Activated CD4-positive, alpha-beta T cell treated with anti-CD3 and anti-CD28 coated beads for 36 hours (primary cell): ENCODE measurements around the gene SH3PXD2B. TPM values are rescaled to one million over a fixed set of nuclear protein-coding genes. Genes with fewer than 3 reads are reported as not detected.
A peak's percentile ranks its signal among the peaks of the same experiment; 100 is the strongest.

Experiments used
- ATAC-seq: fragments of 200-7000 bp; cut with Tn5 transposase; one replicate; pipeline ENCODE4 v1.10.0; 2021; ENCODE audit warnings: mild to moderate bottlenecking, moderate library complexity
- CTCF ChIA-PET: fragments of 350-600 bp; sonication (Branson Sonifier 250); formaldehyde crosslinking; loops from one replicate; lab custom pipeline; 2021; ENCODE audit warnings: antibody characterized with exemption; lab: Charles Lee
- POLR2A ChIA-PET: fragments of 350-600 bp; sonication (Branson Sonifier 250); formaldehyde crosslinking; loops from one replicate; lab custom pipeline; 2021; ENCODE audit warnings: antibody characterized with exemption, inconsistent platforms; lab: Charles Lee
- DNase-seq: peaks from one replicate; pipeline ENCODE4 v3.0.0-alpha.2; 2020
- H3K27ac Mint-ChIP-seq: one replicate; pipeline ENCODE4 v1.8.0; 2021; ENCODE audit warnings: mixed read lengths
- H3K27me3 Mint-ChIP-seq: one replicate; pipeline ENCODE4 v1.8.0; 2021; ENCODE audit warnings: mixed read lengths
- H3K36me3 Mint-ChIP-seq: one replicate; pipeline ENCODE4 v1.8.0; 2021; ENCODE audit warnings: low read depth, mixed read lengths
- H3K4me1 Mint-ChIP-seq: one replicate; pipeline ENCODE4 v1.8.0; 2021; ENCODE audit warnings: mixed read lengths
- H3K4me3 Mint-ChIP-seq: one replicate; pipeline ENCODE4 v1.8.0; 2021; ENCODE audit warnings: mild to moderate bottlenecking, moderate library complexity, mixed read lengths
- H3K9me3 Mint-ChIP-seq: one replicate; pipeline ENCODE4 v1.8.0; 2021; ENCODE audit warnings: low read depth, mixed read lengths
- intact Hi-C, 2 experiments: fragments of 100-400 bp; cut with DNase I in 1 of 2; cut with micrococcal nuclease in 1 of 2; formaldehyde crosslinking; loops; one replicate each; pipeline versions ENCODE4 v1.14.2 to v1.15.1; 2022 to 2024; cut with DNase I, micrococcal nuclease
- total RNA-seq, 2 experiments: library from RNA; stranded (reverse); gene quantifications; one replicate each; pipeline ENCODE4 v1.2.3, GENCODE V29; 2021

The SH3PXD2B gene
- total RNA-seq, 2 experiments from 2014 or later = 1.3 to 1.8 TPM

DNA sequence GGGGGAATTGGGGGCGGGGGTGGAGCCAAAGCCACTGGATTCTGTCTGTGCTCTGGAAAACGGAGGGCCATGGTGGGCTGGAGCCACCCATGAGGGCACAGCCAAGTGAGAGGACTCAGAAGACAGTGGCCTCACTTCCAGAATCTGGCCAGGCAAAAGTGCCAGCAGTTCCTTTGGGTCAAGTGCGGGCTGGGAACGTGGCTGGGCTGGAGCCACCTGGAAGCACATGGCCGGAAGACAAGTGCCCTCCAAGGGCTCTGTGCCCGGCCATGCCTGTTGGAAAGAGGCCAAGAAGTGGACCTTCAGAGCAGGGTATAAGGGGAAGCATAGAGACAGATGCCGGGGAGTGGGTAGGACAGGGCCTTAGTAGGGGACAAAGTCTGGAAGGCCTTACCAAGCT lies 11.7 kb upstream of the SH3PXD2B start:
- ATAC-seq = no peak
- H3K4me1 Mint-ChIP-seq = peaks cover 8% of the 10 kb centered on the region
- CTCF ChIA-PET = no interaction called here
- peaks cover 9% of the 10 kb centered on the region for H3K9me3 Mint-ChIP-seq
- H3K27me3 Mint-ChIP-seq = peaks cover 2% of the 10 kb centered on the region
- intact Hi-C loops = no loop called here
- POLR2A ChIA-PET = no interaction called here
- H3K36me3 Mint-ChIP-seq = no peaks in the 10 kb centered on the region
- H3K4me3 Mint-ChIP-seq = no peak overlapping the region
- no peak for DNase-seq
- no peak overlapping the region for H3K27ac Mint-ChIP-seq

- no peaks in the 10 kb centered on the region for H3K36me3 Mint-ChIP-seq
- intact Hi-C loops = loop anchor here in 1 of 2 experiments (5.0 kb wide), 1 partner anchor 234 kb away; no protein-coding TSS in a partner anchor
- peaks cover 14% of the 10 kb centered on the region for H3K4me1 Mint-ChIP-seq
- ChIA-PET CTCF (interaction anchor here (1.2 to 5.8 kb wide), 3 partner anchors 12 to 237 kb away, joined by 3 to 47 read pairs (median 3); no protein-coding TSS in a partner anchor), POLR2A (no interaction called here)
- peaks cover 9% of the 10 kb centered on the region for H3K9me3 Mint-ChIP-seq
- H3K4me3 Mint-ChIP-seq = no peak overlapping the region
- H3K27me3 Mint-ChIP-seq = no peaks in the 10 kb centered on the region
- no peak overlapping the region for H3K27ac Mint-ChIP-seq
- DNase-seq = no peak
- no peak for ATAC-seq
These were observed 8.7 kb upstream of the SH3PXD2B start for GRCh38 chr5:172463031-172463430.

DNA sequence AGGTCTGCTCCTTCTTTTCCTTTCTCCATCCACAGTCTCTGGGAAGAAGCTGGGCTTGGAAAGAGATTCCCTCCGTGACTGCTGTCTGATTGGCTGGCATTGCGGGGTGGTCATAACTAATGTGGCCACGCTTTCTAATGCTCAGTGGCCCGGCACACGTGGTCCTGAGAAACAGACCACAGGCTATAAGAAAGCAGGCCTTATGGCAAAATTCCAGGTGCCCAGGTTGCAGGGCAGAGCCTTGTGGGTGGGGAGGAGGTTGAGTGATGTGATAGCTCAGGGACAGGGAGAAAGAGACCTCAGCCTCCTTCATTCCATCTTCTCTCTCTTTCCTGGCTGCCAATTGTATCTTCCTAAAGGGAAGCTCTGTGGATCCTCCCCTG lies 5.4 kb upstream of the SH3PXD2B start:
- ChIA-PET POLR2A (no interaction called here), CTCF (interaction anchor here (0.6 to 5.8 kb wide), 2 partner anchors 9 to 20 kb away, joined by 3 to 47 read pairs; no protein-coding TSS in a partner anchor)
- H3K27ac Mint-ChIP-seq = no peak overlapping the region
- H3K36me3 Mint-ChIP-seq = no peaks in the 10 kb centered on the region
- peaks cover 6% of the 10 kb centered on the region for H3K9me3 Mint-ChIP-seq
- DNase-seq = no peak
- peaks cover 2% of the 10 kb centered on the region for H3K27me3 Mint-ChIP-seq
- H3K4me1 Mint-ChIP-seq = peaks cover 16% of the 10 kb centered on the region
- no peak for ATAC-seq
- intact Hi-C loops = loop anchor here in 1 of 2 experiments (5.0 kb wide), 1 partner anchor 238 kb away; no protein-coding TSS in a partner anchor
- no peak overlapping the region for H3K4me3 Mint-ChIP-seq

- ChIA-PET CTCF (interaction anchor here (0.7 to 5.8 kb wide), 3 partner anchors 8 to 253 kb away, joined by 3 to 47 read pairs (median 5); no protein-coding TSS in a partner anchor), POLR2A (no interaction called here)
- Mint-ChIP-seq H3K4me3 (no peak overlapping the region), H3K27ac (no peak overlapping the region), H3K36me3 (no peaks in the 10 kb centered on the region), H3K9me3 (peaks cover 6% of the 10 kb centered on the region), H3K27me3 (peaks cover 4% of the 10 kb centered on the region), H3K4me1 (peaks cover 18% of the 10 kb centered on the region)
- ATAC-seq (no peak), DNase-seq (no peak)
- intact Hi-C loops = no loop called here
These were observed 4.9 kb upstream of the SH3PXD2B start for GRCh38 chr5:172458976-172459782.

DNA sequence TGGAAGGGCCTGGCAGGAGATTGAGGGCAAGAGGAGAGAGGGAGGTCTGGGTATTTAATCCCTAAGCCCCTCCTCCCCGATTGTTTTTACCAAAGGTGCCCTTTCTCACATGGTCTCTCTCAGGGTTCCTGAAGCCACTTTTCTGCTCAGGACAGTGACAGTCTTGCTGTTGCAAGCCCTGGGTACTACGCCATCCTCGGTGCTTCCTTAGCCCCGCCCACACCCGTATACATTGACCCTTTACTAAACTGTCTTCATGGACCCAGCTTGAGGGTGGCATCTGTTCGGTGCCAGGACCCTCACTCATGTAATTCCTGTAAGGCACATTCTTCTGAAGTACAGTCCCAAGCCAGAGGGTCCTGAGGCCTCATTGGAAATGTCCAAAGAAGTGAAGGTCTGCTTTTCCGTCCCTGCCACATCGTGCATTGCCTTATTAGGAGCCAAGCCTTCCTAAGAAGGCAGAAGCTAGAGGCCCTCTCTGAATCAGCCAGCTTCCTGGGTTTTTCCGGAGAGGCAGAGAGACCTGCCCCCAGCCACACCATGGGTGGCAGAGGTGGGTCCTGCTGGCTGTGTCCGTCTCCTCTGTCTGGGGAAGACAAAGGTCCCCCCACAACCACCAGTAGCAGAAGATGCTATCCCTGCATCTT lies 1.9 kb upstream of the SH3PXD2B start:
- intact Hi-C loops = no loop called here
- Mint-ChIP-seq H3K4me1 (peaks cover 24% of the 10 kb centered on the region), H3K4me3 (no peak overlapping the region), H3K9me3 (no peaks in the 10 kb centered on the region), H3K27me3 (peaks cover 19% of the 10 kb centered on the region), H3K27ac (no peak overlapping the region), H3K36me3 (no peaks in the 10 kb centered on the region)
- ChIA-PET CTCF (no interaction called here), POLR2A (no interaction called here)
- ATAC-seq (no peak), DNase-seq (no peak)

GRCh38 chr5:172455511-172456061 lies 1.3 kb upstream of the SH3PXD2B start:
- intact Hi-C loops = no loop called here
- DNase-seq (no peak), ATAC-seq (no peak)
- peaks cover 18% of the 10 kb centered on the region for H3K4me1 Mint-ChIP-seq
- H3K9me3 Mint-ChIP-seq = no peaks in the 10 kb centered on the region
- no peaks in the 10 kb centered on the region for H3K36me3 Mint-ChIP-seq
- H3K27me3 Mint-ChIP-seq = peaks cover 19% of the 10 kb centered on the region
- no peak overlapping the region for H3K27ac Mint-ChIP-seq
- ChIA-PET CTCF (no interaction called here), POLR2A (no interaction called here)
- H3K4me3 Mint-ChIP-seq = no peak overlapping the region

DNA sequence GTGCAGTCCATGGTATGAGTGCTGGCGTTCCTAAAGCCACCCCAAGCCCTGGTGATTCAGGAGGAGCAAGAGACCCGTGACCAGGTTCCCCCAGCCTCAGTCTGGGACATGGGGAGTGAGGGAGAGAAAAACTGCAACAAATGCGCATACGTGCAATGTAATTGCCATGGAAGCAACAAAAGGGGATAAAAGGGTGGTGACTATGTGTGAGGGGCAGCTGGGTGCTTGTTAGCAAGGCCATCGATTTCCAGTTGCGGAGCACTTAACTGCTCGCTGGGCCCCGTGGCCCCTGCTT lies 709 bp upstream of the SH3PXD2B start:
- Mint-ChIP-seq H3K9me3 (no peaks in the 10 kb centered on the region), H3K4me3 (peak overlapping the region; percentile 69), H3K27ac (no peak overlapping the region), H3K27me3 (peaks cover 19% of the 10 kb centered on the region), H3K4me1 (peaks cover 17% of the 10 kb centered on the region), H3K36me3 (no peaks in the 10 kb centered on the region)
- ChIA-PET CTCF (no interaction called here), POLR2A (no interaction called here)
- ATAC-seq (no peak), DNase-seq (no peak)
- intact Hi-C loops = no loop called here

DNA sequence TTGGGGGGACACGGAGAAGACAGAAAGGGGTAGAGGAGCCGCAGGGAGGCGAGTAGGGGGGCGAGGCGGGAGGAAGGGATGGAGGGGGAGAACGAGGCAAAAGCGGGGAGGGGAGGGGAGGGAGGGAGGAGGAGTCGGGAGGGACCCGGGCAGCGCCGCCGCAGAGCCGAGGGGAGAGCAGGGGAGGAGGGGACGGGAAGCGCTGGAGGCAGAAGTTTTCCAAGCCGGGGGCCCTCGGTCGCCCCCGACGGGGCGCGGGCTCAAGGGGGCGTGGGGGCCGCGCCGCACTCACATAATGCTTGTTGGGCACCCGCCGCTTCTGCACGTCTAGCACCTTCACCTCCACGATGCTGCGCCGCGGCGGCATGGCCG lies 353 bp downstream of the SH3PXD2B start:
- ATAC-seq = peak; percentile 8
- no peak for DNase-seq
- no peaks in the 10 kb centered on the region for H3K36me3 Mint-ChIP-seq
- no peak overlapping the region for H3K27ac Mint-ChIP-seq
- peak overlapping the region; percentile 56 for H3K4me3 Mint-ChIP-seq
- no peaks in the 10 kb centered on the region for H3K9me3 Mint-ChIP-seq
- ChIA-PET CTCF (interaction anchor here (3.9 kb wide), 1 partner anchor 14 kb away, joined by 23 read pairs; no protein-coding TSS in a partner anchor), POLR2A (no interaction called here)
- H3K27me3 Mint-ChIP-seq = peaks cover 23% of the 10 kb centered on the region
- intact Hi-C loops = loop anchor here in 1 of 2 experiments (5.0 kb wide), 1 partner anchor 92 kb away; no protein-coding TSS in a partner anchor
- H3K4me1 Mint-ChIP-seq = peaks cover 17% of the 10 kb centered on the region

GRCh38 chr5:172453206-172453985 lies 929 bp downstream of the SH3PXD2B start:
- H3K36me3 Mint-ChIP-seq = no peaks in the 10 kb centered on the region
- ATAC-seq (no peak), DNase-seq (peak; percentile 18)
- CTCF ChIA-PET = interaction anchor here (0.6 to 5.0 kb wide), 9 partner anchors 8 to 814 kb away, joined by 3 to 47 read pairs (median 4); no protein-coding TSS in a partner anchor
- H3K4me1 Mint-ChIP-seq = peaks cover 17% of the 10 kb centered on the region
- POLR2A ChIA-PET = interaction anchor here (0.6 kb wide), 2 partner anchors 14 to 229 kb away, joined by 4 to 9 read pairs; no protein-coding TSS in a partner anchor
- intact Hi-C loops = loop anchor here in 1 of 2 experiments (5.0 kb wide), 1 partner anchor 91 kb away; no protein-coding TSS in a partner anchor
- H3K4me3 Mint-ChIP-seq = peak overlapping the region; percentile 56
- no peak overlapping the region for H3K27ac Mint-ChIP-seq
- H3K27me3 Mint-ChIP-seq = peaks cover 23% of the 10 kb centered on the region
- no peaks in the 10 kb centered on the region for H3K9me3 Mint-ChIP-seq

GRCh38 chr5:172452398-172453205 lies 1.7 kb downstream of the SH3PXD2B start:
- Mint-ChIP-seq H3K4me1 (peaks cover 17% of the 10 kb centered on the region), H3K36me3 (no peaks in the 10 kb centered on the region), H3K4me3 (peak overlapping the region; percentile 56), H3K27ac (no peak overlapping the region), H3K27me3 (peaks cover 23% of the 10 kb centered on the region), H3K9me3 (no peaks in the 10 kb centered on the region)
- ATAC-seq (no peak), DNase-seq (no peak)
- POLR2A ChIA-PET = interaction anchor here (0.6 to 0.9 kb wide), 3 partner anchors 13 to 445 kb away, joined by 4 to 9 read pairs (median 4); no protein-coding TSS in a partner anchor
- intact Hi-C loops = loop anchor here in 1 of 2 experiments (5.0 kb wide), 1 partner anchor 90 kb away; no protein-coding TSS in a partner anchor
- CTCF ChIA-PET = interaction anchor here (0.6 to 5.0 kb wide), 19 partner anchors 9 to 814 kb away, joined by 3 to 47 read pairs (median 4); no protein-coding TSS in a partner anchor
